ENCODE measurements around the gene TUSC2.
A peak's percentile ranks its signal among the peaks of the same experiment; 100 is the strongest.

TUSC2 gene

DNA sequence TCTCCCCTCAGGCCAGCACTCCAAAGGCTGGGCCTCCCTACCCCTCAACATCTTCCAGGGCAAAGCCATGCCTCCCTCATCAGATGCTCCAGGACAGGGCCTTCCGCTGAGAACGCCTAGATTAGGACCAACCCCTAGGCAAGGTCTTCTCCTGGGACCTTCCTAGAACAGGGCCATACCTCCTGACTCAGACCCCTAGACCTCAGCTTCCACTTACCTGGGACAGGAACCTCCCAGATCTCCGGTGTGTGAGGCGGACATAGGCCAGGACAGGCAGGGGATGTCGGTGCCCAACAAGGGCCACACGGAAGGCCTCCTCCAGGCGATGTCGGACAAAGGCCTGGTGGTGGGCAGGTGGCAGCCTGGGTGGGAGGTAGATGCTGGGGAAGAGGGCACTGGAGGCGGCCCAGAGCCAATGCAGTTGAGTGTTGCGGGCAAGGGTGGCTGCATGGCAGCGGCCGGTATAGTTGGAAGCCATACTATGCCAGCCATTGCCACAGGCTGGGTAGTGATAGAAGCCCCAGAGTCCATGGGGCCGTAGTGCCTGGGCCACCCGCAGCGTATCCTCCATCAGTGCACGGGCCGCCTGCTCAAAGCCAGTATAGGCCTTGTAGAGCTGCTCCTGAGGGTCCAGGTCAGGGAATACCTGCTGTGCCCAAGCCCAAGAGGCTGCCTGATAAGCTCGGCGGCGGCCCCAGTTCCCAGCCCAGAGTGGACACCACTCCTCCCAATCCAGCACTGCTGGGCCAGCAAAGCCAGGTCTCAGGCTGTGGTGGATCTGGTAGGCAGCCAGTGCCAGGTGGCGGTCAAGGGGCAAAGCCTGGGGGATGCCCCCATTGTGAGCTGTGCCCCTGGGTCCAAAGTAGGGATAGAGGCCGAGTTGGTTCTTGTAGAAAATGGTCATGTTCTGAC, 33.3 kb downstream of the TUSC2 start:
- Histone ChIP-seq H3K9ac (ENCODE audit: low read length) (no peak overlapping the region), H3K4me3 (ENCODE audit: low read length) (no peak overlapping the region), H3K79me2 (ENCODE audit: control insufficient read depth, insufficient read depth, low read length) (peaks cover 14% of the 10 kb centered on the region), H3K27ac (ENCODE audit: low read depth, low read length) (no peak overlapping the region), H3K79me1 (ENCODE audit: low read length) (peaks cover 15% of the 10 kb centered on the region), H3K36me3 (ENCODE audit: control insufficient read depth, insufficient read depth, low read length) (peaks cover 5% of the 10 kb centered on the region), H2BK120ac (ENCODE audit: low read depth, low read length) (no peak overlapping the region), H3K56ac (ENCODE audit: low read length) (no peak overlapping the region), H3K4me2 (ENCODE audit: low read length) (no peak overlapping the region), H4K5ac (ENCODE audit: low read length) (no peak overlapping the region), H3K4me1 (ENCODE audit: control insufficient read depth, low read depth, low read length) (peaks cover 5% of the 10 kb centered on the region), H4K8ac (ENCODE audit: low read depth, low read length) (no peak overlapping the region), H3K18ac (ENCODE audit: low read length) (no peak overlapping the region), H2AK5ac (ENCODE audit: low read length) (no peak overlapping the region), H3K27me3 (ENCODE audit: insufficient read depth, low read length, poor library complexity) (no peaks in the 10 kb centered on the region), H2BK15ac (replicated peaks; ENCODE audit: low read depth) (no peak overlapping the region), H2BK5ac (ENCODE audit: low read length) (no peak overlapping the region), H3K4ac (ENCODE audit: low read depth, low read length) (no peak overlapping the region), H3K23ac (ENCODE audit: low read length) (no peak overlapping the region)
- DNase-seq: no peak
- WGBS (ENCODE audit: extremely low coverage, insufficient coverage, low lambda C conversion rate): no CpG with 5 or more reads among the region's 22 CpGs

DNA sequence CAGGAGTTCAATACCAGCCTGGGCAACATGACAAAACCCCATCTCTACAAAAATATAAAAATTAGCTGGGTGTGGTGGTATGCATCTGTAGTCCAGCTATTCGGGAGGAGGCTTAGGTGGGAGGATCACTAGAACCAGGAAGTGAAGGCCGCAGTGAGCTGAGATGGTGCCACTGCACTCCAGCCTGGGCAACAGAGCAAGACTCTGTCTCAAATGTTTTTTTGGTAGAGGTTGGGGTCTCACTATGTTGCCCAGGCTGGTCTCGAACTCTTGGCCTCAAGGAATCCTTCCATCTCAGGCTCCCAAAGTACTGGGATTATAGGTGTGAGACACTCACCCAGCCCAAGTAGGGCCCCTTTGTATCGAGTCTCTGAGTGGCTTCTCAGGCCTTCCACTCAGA, 33.9 kb downstream of the TUSC2 start:
- Histone ChIP-seq H3K18ac (ENCODE audit: low read length) (no peak overlapping the region), H2AK5ac (ENCODE audit: low read length) (no peak overlapping the region), H3K56ac (ENCODE audit: low read length) (no peak overlapping the region), H3K79me1 (ENCODE audit: low read length) (peaks cover 15% of the 10 kb centered on the region), H3K27ac (ENCODE audit: low read depth, low read length) (no peak overlapping the region), H3K36me3 (ENCODE audit: control insufficient read depth, insufficient read depth, low read length) (peaks cover 9% of the 10 kb centered on the region), H3K4me3 (ENCODE audit: low read length) (no peak overlapping the region), H3K79me2 (ENCODE audit: control insufficient read depth, insufficient read depth, low read length) (peaks cover 14% of the 10 kb centered on the region), H2BK5ac (ENCODE audit: low read length) (no peak overlapping the region), H3K23ac (ENCODE audit: low read length) (no peak overlapping the region), H4K5ac (ENCODE audit: low read length) (no peak overlapping the region), H3K4me1 (ENCODE audit: control insufficient read depth, low read depth, low read length) (peaks cover 5% of the 10 kb centered on the region), H3K27me3 (ENCODE audit: insufficient read depth, low read length, poor library complexity) (no peaks in the 10 kb centered on the region), H4K8ac (ENCODE audit: low read depth, low read length) (no peak overlapping the region), H3K4ac (ENCODE audit: low read depth, low read length) (no peak overlapping the region), H3K4me2 (ENCODE audit: low read length) (no peak overlapping the region), H2BK120ac (ENCODE audit: low read depth, low read length) (no peak overlapping the region), H2BK15ac (replicated peaks; ENCODE audit: low read depth) (no peak overlapping the region), H3K9ac (ENCODE audit: low read length) (no peak overlapping the region)
- no peak for DNase-seq
- WGBS (ENCODE audit: extremely low coverage, insufficient coverage, low lambda C conversion rate): no CpG with 5 or more reads among the region's 4 CpGs

DNA sequence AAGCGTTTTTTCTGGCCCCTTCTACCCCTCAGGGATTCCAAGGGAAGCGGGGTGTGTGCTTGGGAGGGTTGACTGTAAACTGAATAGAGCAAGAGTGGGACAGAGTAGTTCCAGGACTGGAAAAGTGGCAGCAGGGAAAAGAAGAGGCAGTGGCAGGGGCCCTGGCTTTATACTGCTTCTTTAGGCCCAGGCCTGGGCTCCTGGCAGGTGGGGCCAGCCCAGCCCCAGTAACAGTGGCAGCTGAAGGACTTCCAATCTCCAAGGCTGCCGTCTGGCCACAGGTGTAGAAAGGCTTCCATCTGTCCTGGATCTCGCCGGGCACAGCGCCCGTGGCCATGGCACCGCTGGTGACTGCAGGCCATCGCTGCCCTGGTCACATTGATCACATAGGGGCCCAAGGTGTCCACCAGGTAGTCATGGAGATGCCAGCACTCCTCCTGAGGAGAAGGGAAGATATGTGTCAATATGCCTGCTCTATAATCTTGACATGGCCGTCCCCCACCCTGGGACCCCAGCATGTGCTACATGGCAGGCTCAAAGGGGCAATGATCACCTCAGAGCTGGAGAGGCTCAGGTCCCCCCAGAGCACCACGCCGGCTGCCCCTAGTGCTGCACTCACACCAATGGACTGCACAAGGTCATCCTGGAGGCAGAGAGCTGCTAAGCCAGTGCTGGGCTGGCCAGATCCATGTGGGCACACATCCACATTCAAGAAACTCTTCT, 34.8 kb downstream of the TUSC2 start:
- Histone ChIP-seq H3K27ac (ENCODE audit: low read depth, low read length) (no peak overlapping the region), H3K79me2 (ENCODE audit: control insufficient read depth, insufficient read depth, low read length) (peaks cover 14% of the 10 kb centered on the region), H3K27me3 (ENCODE audit: insufficient read depth, low read length, poor library complexity) (no peaks in the 10 kb centered on the region), H3K18ac (ENCODE audit: low read length) (no peak overlapping the region), H2BK15ac (replicated peaks; ENCODE audit: low read depth) (no peak overlapping the region), H3K4me2 (ENCODE audit: low read length) (no peak overlapping the region), H3K4me3 (ENCODE audit: low read length) (no peak overlapping the region), H3K23ac (ENCODE audit: low read length) (no peak overlapping the region), H3K56ac (ENCODE audit: low read length) (peak overlapping the region; percentile 90), H4K8ac (ENCODE audit: low read depth, low read length) (no peak overlapping the region), H3K79me1 (ENCODE audit: low read length) (peaks cover 15% of the 10 kb centered on the region), H3K4ac (ENCODE audit: low read depth, low read length) (no peak overlapping the region), H3K36me3 (ENCODE audit: control insufficient read depth, insufficient read depth, low read length) (peaks cover 15% of the 10 kb centered on the region), H2BK5ac (ENCODE audit: low read length) (no peak overlapping the region), H4K5ac (ENCODE audit: low read length) (no peak overlapping the region), H3K4me1 (ENCODE audit: control insufficient read depth, low read depth, low read length) (peaks cover 3% of the 10 kb centered on the region), H3K9ac (ENCODE audit: low read length) (peak overlapping the region; percentile 68), H2BK120ac (ENCODE audit: low read depth, low read length) (no peak overlapping the region), H2AK5ac (ENCODE audit: low read length) (no peak overlapping the region)
- no CpG with 5 or more reads among the region's 12 CpGs for WGBS (ENCODE audit: extremely low coverage, insufficient coverage, low lambda C conversion rate)
- DNase-seq: no peak

DNA sequence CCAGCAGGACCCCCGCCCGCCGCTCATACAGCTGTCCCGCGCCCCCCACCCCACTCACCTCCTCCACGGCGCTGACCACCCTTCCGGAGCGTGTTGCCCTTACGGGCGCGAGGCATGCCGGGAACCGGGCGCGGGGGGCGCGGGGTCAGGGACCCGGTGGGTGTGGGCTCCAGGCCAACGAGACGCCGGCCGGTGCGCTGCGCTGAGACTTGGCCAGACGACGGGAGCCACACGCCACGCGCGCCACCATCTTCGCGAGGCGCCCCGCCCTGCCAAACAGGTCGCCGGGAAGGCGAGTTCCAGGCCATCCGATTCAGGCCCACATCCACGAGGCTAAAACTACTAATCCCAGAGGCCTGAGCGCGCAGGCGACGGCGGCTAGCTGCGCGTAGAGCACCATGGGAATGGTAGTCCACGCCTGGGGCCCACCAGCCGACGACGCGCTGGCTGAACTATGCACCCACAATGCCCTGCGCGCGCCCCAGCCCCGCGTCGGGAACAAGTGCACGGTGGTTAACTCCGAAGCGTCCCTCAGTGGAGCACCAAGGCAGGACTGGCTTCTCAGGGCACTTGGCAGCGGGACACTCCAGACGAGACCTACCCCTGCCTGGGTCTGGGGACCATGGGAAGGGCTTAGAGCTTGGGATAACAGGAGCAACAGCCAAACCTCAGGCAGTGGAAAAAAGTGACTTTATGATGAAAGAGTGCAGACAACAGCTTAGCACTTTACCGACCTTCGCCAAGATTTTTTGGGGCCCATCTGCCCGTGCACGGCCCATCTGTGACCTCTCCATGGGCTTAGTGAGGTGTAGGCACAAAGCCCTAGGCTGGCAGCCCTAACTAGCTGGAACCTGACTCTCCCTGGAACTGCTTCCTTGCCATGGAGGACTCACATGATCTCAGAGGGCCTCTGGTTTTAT, 35.6 kb downstream of the TUSC2 start, which contains the start of gene IFRD2:
Gene IFRD2 (minus strand): TSS at position 271 of the 920 bp plus-strand sequence. CDS start 155 bp downstream, at position 116.
- H2BK15ac ChIP-seq (replicated peaks; ENCODE audit: low read depth): no peak within 1 kb of the TSS
- H3K79me1 ChIP-seq (ENCODE audit: low read length): peaks cover 15% of the 10 kb centered on the region
- H2AK5ac ChIP-seq (ENCODE audit: low read length): peak within 1 kb of the TSS; percentile 27
- no peak within 1 kb of the TSS for H2BK120ac ChIP-seq (ENCODE audit: low read depth, low read length)
- peak within 1 kb of the TSS; percentile 77 for H3K4ac ChIP-seq (ENCODE audit: low read depth, low read length)
- no peak within 1 kb of the TSS for H3K23ac ChIP-seq (ENCODE audit: low read length)
- peak within 1 kb of the TSS; percentile 98 for H3K9ac ChIP-seq (ENCODE audit: low read length)
- peak within 1 kb of the TSS; percentile 35 for H2BK5ac ChIP-seq (ENCODE audit: low read length)
- H3K4me2 ChIP-seq (ENCODE audit: low read length): peak within 1 kb of the TSS; percentile 79
- peak within 1 kb of the TSS; percentile 7 for H3K18ac ChIP-seq (ENCODE audit: low read length)
- H3K79me2 ChIP-seq (ENCODE audit: control insufficient read depth, insufficient read depth, low read length): peaks cover 14% of the 10 kb centered on the region
- H4K5ac ChIP-seq (ENCODE audit: low read length): peak within 1 kb of the TSS; percentile 95
- DNase-seq: peak; percentile 99
- H3K27me3 ChIP-seq (ENCODE audit: insufficient read depth, low read length, poor library complexity): no peaks in the 10 kb centered on the region
- H3K4me1 ChIP-seq (ENCODE audit: control insufficient read depth, low read depth, low read length): peaks cover 3% of the 10 kb centered on the region
- no CpG with 5 or more reads among the region's 67 CpGs for WGBS (ENCODE audit: extremely low coverage, insufficient coverage, low lambda C conversion rate)
- H3K27ac ChIP-seq (ENCODE audit: low read depth, low read length): no peak within 1 kb of the TSS
- peak within 1 kb of the TSS; percentile 95 for H3K56ac ChIP-seq (ENCODE audit: low read length)
- H3K36me3 ChIP-seq (ENCODE audit: control insufficient read depth, insufficient read depth, low read length): peaks cover 15% of the 10 kb centered on the region
- peak within 1 kb of the TSS; percentile 96 for H3K4me3 ChIP-seq (ENCODE audit: low read length)
- no peak within 1 kb of the TSS for H4K8ac ChIP-seq (ENCODE audit: low read depth, low read length)

DNA sequence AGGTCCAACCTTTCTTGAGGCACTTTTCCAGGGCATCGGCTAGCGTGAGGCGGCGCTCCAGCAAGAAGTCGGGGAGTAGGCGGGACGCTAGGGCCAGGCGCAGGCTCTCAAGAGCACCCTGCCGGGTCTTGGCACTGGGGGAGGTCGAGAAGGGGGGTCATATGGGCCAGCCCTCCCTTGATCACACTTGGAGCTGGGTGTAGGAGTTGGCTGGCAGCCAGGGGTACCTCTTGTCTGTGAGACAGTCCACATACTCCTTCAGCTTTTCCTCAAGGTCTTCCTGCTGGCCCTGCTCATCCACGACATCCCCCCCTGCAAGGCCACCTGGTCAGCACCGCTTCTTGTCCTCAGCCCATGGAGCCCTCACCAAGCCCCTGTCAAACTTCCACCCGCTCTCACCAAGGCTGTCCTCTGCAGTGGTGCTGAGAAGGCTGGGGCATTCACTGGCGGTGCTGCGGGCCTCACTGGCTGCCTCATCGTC, 37.8 kb downstream of the TUSC2 start:
- no peak overlapping the region for H2AK5ac ChIP-seq (ENCODE audit: low read length)
- H3K9ac ChIP-seq (ENCODE audit: low read length): no peak overlapping the region
- H3K4me1 ChIP-seq (ENCODE audit: control insufficient read depth, low read depth, low read length): peaks cover 3% of the 10 kb centered on the region
- H2BK15ac ChIP-seq (replicated peaks; ENCODE audit: low read depth): no peak overlapping the region
- peaks cover 14% of the 10 kb centered on the region for H3K79me2 ChIP-seq (ENCODE audit: control insufficient read depth, insufficient read depth, low read length)
- no peak overlapping the region for H3K18ac ChIP-seq (ENCODE audit: low read length)
- H2BK120ac ChIP-seq (ENCODE audit: low read depth, low read length): no peak overlapping the region
- H3K79me1 ChIP-seq (ENCODE audit: low read length): peaks cover 15% of the 10 kb centered on the region
- WGBS (ENCODE audit: extremely low coverage, insufficient coverage, low lambda C conversion rate): no CpG with 5 or more reads among the region's 16 CpGs
- H4K8ac ChIP-seq (ENCODE audit: low read depth, low read length): no peak overlapping the region
- H2BK5ac ChIP-seq (ENCODE audit: low read length): no peak overlapping the region
- H3K27me3 ChIP-seq (ENCODE audit: insufficient read depth, low read length, poor library complexity): no peaks in the 10 kb centered on the region
- H3K23ac ChIP-seq (ENCODE audit: low read length): no peak overlapping the region
- no peak overlapping the region for H3K27ac ChIP-seq (ENCODE audit: low read depth, low read length)
- H4K5ac ChIP-seq (ENCODE audit: low read length): no peak overlapping the region
- peaks cover 15% of the 10 kb centered on the region for H3K36me3 ChIP-seq (ENCODE audit: control insufficient read depth, insufficient read depth, low read length)
- H3K4me2 ChIP-seq (ENCODE audit: low read length): no peak overlapping the region
- DNase-seq: no peak
- no peak overlapping the region for H3K56ac ChIP-seq (ENCODE audit: low read length)
- H3K4me3 ChIP-seq (ENCODE audit: low read length): no peak overlapping the region
- no peak overlapping the region for H3K4ac ChIP-seq (ENCODE audit: low read depth, low read length)
